ENCODE data around the gene SCUBE1.

The SCUBE1 gene

GRCh38 chr22:43243324-43243723 is 99.8 kb downstream of the SCUBE1 start:
- TF ChIP-seq CTCF (conservative IDR thresholded peaks at IDR 0.05), result no peak
- H3K27ac ChIP-seq, result no peak overlapping the region

- H3K27ac ChIP-seq, result no peak overlapping the region
- no peak for TF ChIP-seq CTCF (conservative IDR thresholded peaks at IDR 0.05)
Observed at GRCh38 chr22:43242627-43243026, 100.5 kb downstream of the SCUBE1 start.

- no peak for TF ChIP-seq CTCF (conservative IDR thresholded peaks at IDR 0.05)
Observed at GRCh38 chr22:43241699-43242386, 101.3 kb downstream of the SCUBE1 start.

GRCh38 chr22:43241138-43241597 is 102.0 kb downstream of the SCUBE1 start:
- TF ChIP-seq CTCF (conservative IDR thresholded peaks at IDR 0.05), result no peak
- no peak overlapping the region for H3K27ac ChIP-seq

More at GRCh38 chr22:43241699-43242386, 101.3 kb downstream of the SCUBE1 start:
- H3K27ac ChIP-seq, result no peak overlapping the region

- TF ChIP-seq CTCF (conservative IDR thresholded peaks at IDR 0.05), result no peak
- H3K27ac ChIP-seq, result no peak overlapping the region
Observed at GRCh38 chr22:43240614-43241013, 102.6 kb downstream of the SCUBE1 start.

GRCh38 chr22:43239956-43240355 is 103.2 kb downstream of the SCUBE1 start:
- TF ChIP-seq CTCF (conservative IDR thresholded peaks at IDR 0.05), result no peak
- no peak overlapping the region for H3K27ac ChIP-seq

GRCh38 chr22:43239193-43239780 is 103.9 kb downstream of the SCUBE1 start:
- no peak overlapping the region for H3K27ac ChIP-seq
- TF ChIP-seq CTCF (conservative IDR thresholded peaks at IDR 0.05), result no peak
